GM23338 (cell line): ENCODE results near the gene METRN. TPM values are rescaled to one million over a fixed set of nuclear protein-coding genes. Genes with fewer than 3 reads are reported as not detected.

Experiments
- ATAC-seq: fragments of 200-7000 bp; cut with Tn5 transposase; 3 replicates; pipeline ENCODE4 v1.9.1; 2020
- DNase-seq: peaks from one replicate; pipeline ENCODE4 v3.0.0-alpha.2; 2015; ENCODE audit warnings: low spot score
- H2AFZ ChIP-seq: fragments of 200-600 bp; sonication (generic); 2 replicates; pipeline ENCODE4 v1.8.0; 2016; ENCODE audit warnings: antibody characterized with exemption, mild to moderate bottlenecking, moderate library complexity
- H3F3A ChIP-seq: fragments of 200-600 bp; sonication (generic); replicated peaks from 2 replicates; pipeline ENCODE4 v1.8.0; 2017; ENCODE audit warnings: antibody characterized with exemption, mixed run types, low read depth
- H3K27ac ChIP-seq: fragments of 200-600 bp; sonication (generic); 2 replicates; pipeline ENCODE4 v1.6.1; 2016; ENCODE audit warnings: low read depth
- H3K27me3 ChIP-seq: fragments of 200-600 bp; sonication (generic); 2 replicates; pipeline ENCODE4 v1.8.0; 2016; ENCODE audit warnings: mild to moderate bottlenecking, mixed run types, moderate library complexity; ENCODE audit not compliant: insufficient read depth
- H3K36me3 ChIP-seq: fragments of 200-600 bp; sonication (generic); 2 replicates; pipeline ENCODE4 v1.8.0; 2016; ENCODE audit warnings: mild to moderate bottlenecking; ENCODE audit not compliant: insufficient read depth
- H3K4me1 ChIP-seq: fragments of 200-600 bp; sonication (generic); 2 replicates; pipeline ENCODE4 v1.8.0; 2016; ENCODE audit warnings: mild to moderate bottlenecking, moderate library complexity; ENCODE audit not compliant: insufficient read depth
- H3K4me2 ChIP-seq: fragments of 200-600 bp; sonication (generic); 2 replicates; pipeline ENCODE4 v1.7.1; 2017; ENCODE audit warnings: mixed run types
- H3K4me3 ChIP-seq: fragments of 200-600 bp; sonication (generic); 2 replicates; pipeline ENCODE4 v1.6.1; 2016; ENCODE audit warnings: mixed run types
- H3K79me2 ChIP-seq: fragments of 200-600 bp; sonication (generic); replicated peaks from 2 replicates; pipeline ENCODE4 v1.8.0; 2017; ENCODE audit warnings: mild to moderate bottlenecking; ENCODE audit not compliant: insufficient read depth
- H3K9me2 ChIP-seq: fragments of 200-600 bp; sonication (generic); 2 replicates; pipeline ENCODE4 v1.8.0; 2017; ENCODE audit not compliant: insufficient read depth
- H4K20me1 ChIP-seq: fragments of 200-600 bp; sonication (generic); replicated peaks from 2 replicates; pipeline ENCODE4 v1.8.0; 2017; ENCODE audit warnings: mild to moderate bottlenecking; ENCODE audit not compliant: insufficient read depth
- H3K27ac Mint-ChIP-seq: 2 replicates; pipeline ENCODE4 v1.8.0; 2020; ENCODE audit warnings: inconsistent platforms, mild to moderate bottlenecking, moderate library complexity, mixed read lengths
- H3K27me3 Mint-ChIP-seq: 3 replicates; pipeline ENCODE4 v1.8.0; 2022; ENCODE audit warnings: low read depth, mild to moderate bottlenecking, moderate library complexity, mixed read lengths, inconsistent platforms; ENCODE audit not compliant: insufficient read depth, poor library complexity
- H3K36me3 Mint-ChIP-seq: 3 replicates; pipeline ENCODE4 v1.8.0; 2021; ENCODE audit warnings: low read depth, mild to moderate bottlenecking, inconsistent platforms, moderate library complexity, mixed read lengths
- H3K4me1 Mint-ChIP-seq: 3 replicates; pipeline ENCODE4 v1.8.0; 2020; ENCODE audit warnings: mild to moderate bottlenecking, inconsistent platforms, mixed read lengths
- H3K4me3 Mint-ChIP-seq: 3 replicates; pipeline ENCODE4 v1.8.0; 2021; ENCODE audit warnings: moderate library complexity, mild to moderate bottlenecking, inconsistent platforms, mixed read lengths
- H3K9me3 Mint-ChIP-seq: 3 replicates; pipeline ENCODE4 v1.8.0; 2020; ENCODE audit warnings: moderate library complexity, mild to moderate bottlenecking, inconsistent platforms, mixed read lengths
- CREB1 ChIP-seq: fragments of 250-450 bp; sonication (Bioruptor Pico); IDR thresholded peaks from 2 replicates; pipeline ENCODE4 v1.5.0; 2020; ENCODE audit warnings: low read depth, mild to moderate bottlenecking, moderate library complexity
- EZH2 ChIP-seq: fragments of 200-600 bp; sonication (generic); IDR thresholded peaks from one replicate; pipeline ENCODE4 v1.8.0; 2017; ENCODE audit warnings: antibody characterized with exemption, mild to moderate bottlenecking, low read depth; ENCODE audit not compliant: unreplicated experiment
- NANOG ChIP-seq: IDR thresholded peaks from 2 replicates; pipeline ENCODE4 v1.6.1; 2016; ENCODE audit warnings: antibody characterized with exemption, borderline replicate concordance
- POLR2AphosphoS5 ChIP-seq: IDR thresholded peaks from 2 replicates; pipeline ENCODE4 v1.6.1; 2016; ENCODE audit warnings: antibody characterized with exemption, low read depth
- REST ChIP-seq: IDR thresholded peaks from one replicate; pipeline ENCODE4 v1.6.1; 2018; ENCODE audit warnings: antibody characterized with exemption; ENCODE audit not compliant: unreplicated experiment
- STAT1 ChIP-seq: IDR thresholded peaks from one replicate; pipeline ENCODE4 v1.6.1; 2016; ENCODE audit warnings: antibody characterized with exemption; ENCODE audit not compliant: unreplicated experiment
- ZNF114 ChIP-seq: fragments of 250-450 bp; sonication (Bioruptor Pico); IDR thresholded peaks from 2 replicates; pipeline ENCODE4 v1.5.0; 2020; ENCODE audit warnings: mild to moderate bottlenecking, moderate library complexity
- ZNF331 ChIP-seq: fragments of 250-450 bp; sonication (Bioruptor Pico); IDR thresholded peaks from 2 replicates; pipeline ENCODE4 v1.5.0; 2020; ENCODE audit warnings: low read depth, mild to moderate bottlenecking, moderate library complexity
- ZNF462 ChIP-seq: fragments of 250-450 bp; sonication (Bioruptor Pico); IDR thresholded peaks from 2 replicates; pipeline ENCODE4 v1.5.0; 2020; ENCODE audit warnings: mild to moderate bottlenecking, moderate library complexity
- polyA plus RNA-seq: library from polyadenylated mRNA; unstranded; fragments of >200 nt; fragmentation: Nextera tagmentation; extraction: Ambion mirVana; gene quantifications from 2 replicates; pipeline ENCODE4 v1.2.1, GENCODE V29; 2016
- total RNA-seq: library from RNA; depleted of rRNA; stranded (reverse); fragments of >200 nt; shearing (Covaris generic); gene quantifications from 2 replicates; pipeline ENCODE4 v1.2.3, GENCODE V29; 2014

The METRN gene
- total and polyA plus RNA-seq, 2 experiments from 2014 or later, result 18.7 to 33.0 TPM

- TF ChIP-seq POLR2AphosphoS5, result 0 out of 2 replicates have a peak, but pooled peaks have one; percentile 21
Measured at GRCh38 chr16:700684-701584, 14.0 kb upstream of the METRN start (continued).

GRCh38 chr16:702341-702740 is 12.6 kb upstream of the METRN start:
- Mint-ChIP-seq H3K4me1 (no peaks in the 10 kb centered on the region), H3K4me3 (no peak overlapping the region; the same call in 2 of the 3 replicates), H3K9me3 (no peaks in the 10 kb centered on the region; the same call in 2 of the 3 replicates), H3K27ac (no peak overlapping the region), H3K27me3 (peaks cover 78% of the 10 kb centered on the region), H3K36me3 (no peaks in the 10 kb centered on the region)
- H3K79me2 ChIP-seq, result no peaks in the 10 kb centered on the region
- H3K4me1 ChIP-seq, result no peaks in the 10 kb centered on the region
- H3K27me3 ChIP-seq, result peaks cover 92% of the 10 kb centered on the region
- DNase-seq (no peak), ATAC-seq (no peak)
- H3K9me2 ChIP-seq, result no peaks in the 10 kb centered on the region
- no peak overlapping the region for H3K4me2 ChIP-seq
- H3F3A ChIP-seq, result 0 out of 2 replicates have a peak, but pooled peaks cover 6% of the 10 kb centered on the region
- no peaks in the 10 kb centered on the region for H3K36me3 ChIP-seq
- no peak overlapping the region for H3K4me3 ChIP-seq
- TF ChIP-seq NANOG (no peak), EZH2 (no peak), STAT1 (no peak), REST (no peak), ZNF114 (CRISPR knock-in tag) (no peak), ZNF462 (no peak), CREB1 (CRISPR knock-in tag) (no peak), ZNF331 (CRISPR knock-in tag) (no peak)
- H3K27ac ChIP-seq, result no peak overlapping the region
- no peak overlapping the region for H2AFZ ChIP-seq
- no peaks in the 10 kb centered on the region; the same call in 1 of the 2 replicates for H4K20me1 ChIP-seq
